Chondrocyte (in vitro differentiated cells): Measurements from ENCODE around the gene SCYGR6. TPM values are rescaled to one million over a fixed set of nuclear protein-coding genes. Genes with fewer than 3 reads are reported as not detected.

ENCODE experiments used
- DNase-seq: peaks from one replicate; pipeline ENCODE4 v3.0.0; 2021; ENCODE audit warnings: mixed read lengths, low spot score
- H3K27ac Mint-ChIP-seq: one replicate; pipeline ENCODE4 v1.8.0; 2021; ENCODE audit warnings: mild to moderate bottlenecking, moderate library complexity, mixed read lengths; ENCODE audit not compliant: unreplicated experiment
- H3K27me3 Mint-ChIP-seq: 2 replicates; pipeline ENCODE4 v1.8.0; 2021; ENCODE audit warnings: low read depth, mixed read lengths
- H3K36me3 Mint-ChIP-seq: 2 replicates; pipeline ENCODE4 v1.8.0; 2021; ENCODE audit warnings: low read depth, mixed read lengths
- H3K4me1 Mint-ChIP-seq: 2 replicates; pipeline ENCODE4 v1.8.0; 2021; ENCODE audit warnings: low read depth, mild to moderate bottlenecking, mixed read lengths
- H3K4me3 Mint-ChIP-seq: one replicate; pipeline ENCODE4 v1.8.0; 2021; ENCODE audit warnings: mild to moderate bottlenecking, moderate library complexity, mixed read lengths; ENCODE audit not compliant: unreplicated experiment
- H3K9me3 Mint-ChIP-seq: 2 replicates; pipeline ENCODE4 v1.8.0; 2021; ENCODE audit warnings: low read depth, mixed read lengths
- CTCF ChIP-seq: fragments of 200-600 bp; sonication (generic); IDR thresholded peaks from 2 replicates; pipeline ENCODE4 v1.5.0; 2021; ENCODE audit warnings: antibody characterized with exemption, mild to moderate bottlenecking, moderate library complexity
- long read RNA-seq: library from polyadenylated mRNA; stranded (forward); transcript quantifications from one replicate; pipeline ENCODE4 v2.0.0, GENCODE V29; 2021
- total RNA-seq: library from RNA; stranded (reverse); gene quantifications from 3 replicates; pipeline ENCODE4 v1.2.1, GENCODE V29; 2021

SCYGR6 gene
- total RNA-seq = not detected in 3 replicates
- long read RNA-seq = 0 reads

GRCh38 chr2:227724394-227725039 lies at the start of gene SCYGR6:
SCYGR6 (minus strand) TSS chr2:227724757; CDS start chr2:227724757, 0 bp downstream.
- no peak for DNase-seq

GRCh38 chr2:227774011-227774624 lies 49.6 kb upstream of the SCYGR6 start:
- no peaks in the 10 kb centered on the region for H3K4me1 Mint-ChIP-seq
- H3K27me3 Mint-ChIP-seq = peaks cover 1% of the 10 kb centered on the region
- TF ChIP-seq CTCF = peak; percentile 37
- no peak overlapping the region for H3K4me3 Mint-ChIP-seq
- no peaks in the 10 kb centered on the region for H3K9me3 Mint-ChIP-seq
- H3K36me3 Mint-ChIP-seq = no peaks in the 10 kb centered on the region
- DNase-seq = no peak
- H3K27ac Mint-ChIP-seq = no peak overlapping the region

More at GRCh38 chr2:227724394-227725039, at the start of gene SCYGR6:
- peaks cover 23% of the 10 kb centered on the region for H3K27me3 Mint-ChIP-seq
- no peak within 1 kb of the TSS for H3K27ac Mint-ChIP-seq
- H3K4me1 Mint-ChIP-seq = no peaks in the 10 kb centered on the region
- no peaks in the 10 kb centered on the region for H3K36me3 Mint-ChIP-seq
- no peak for TF ChIP-seq CTCF
- no peaks in the 10 kb centered on the region for H3K9me3 Mint-ChIP-seq
- H3K4me3 Mint-ChIP-seq = no peak within 1 kb of the TSS

- no peaks in the 10 kb centered on the region for H3K27me3 Mint-ChIP-seq
- no peak overlapping the region for H3K4me3 Mint-ChIP-seq
- no peak for TF ChIP-seq CTCF
- H3K27ac Mint-ChIP-seq = no peak overlapping the region
- H3K36me3 Mint-ChIP-seq = no peaks in the 10 kb centered on the region
- DNase-seq = no peak
- H3K9me3 Mint-ChIP-seq = no peaks in the 10 kb centered on the region
- H3K4me1 Mint-ChIP-seq = no peaks in the 10 kb centered on the region
Measured at GRCh38 chr2:227772932-227773331, 48.4 kb upstream of the SCYGR6 start.

- TF ChIP-seq CTCF = no peak
- Mint-ChIP-seq H3K4me3 (no peak overlapping the region), H3K36me3 (no peaks in the 10 kb centered on the region), H3K27ac (no peak overlapping the region), H3K9me3 (no peaks in the 10 kb centered on the region), H3K27me3 (no peaks in the 10 kb centered on the region), H3K4me1 (no peaks in the 10 kb centered on the region)
- no peak for DNase-seq
Measured at GRCh38 chr2:227772197-227772661, 47.7 kb upstream of the SCYGR6 start.

- no peak overlapping the region for H3K4me3 Mint-ChIP-seq
- no peak for DNase-seq
- no peak for TF ChIP-seq CTCF
- no peaks in the 10 kb centered on the region for H3K9me3 Mint-ChIP-seq
- no peaks in the 10 kb centered on the region for H3K36me3 Mint-ChIP-seq
- H3K27ac Mint-ChIP-seq = no peak overlapping the region
- H3K4me1 Mint-ChIP-seq = peaks cover 9% of the 10 kb centered on the region
- H3K27me3 Mint-ChIP-seq = no peaks in the 10 kb centered on the region
Measured at GRCh38 chr2:227767830-227768229, 43.3 kb upstream of the SCYGR6 start.
